OCI-LY1 (cell line): ENCODE results near the gene HLA-DQA1.

Experiments
- CTCF ChIP-seq: fragments of 200-600 bp; sonication (generic), shearing (Covaris generic); IDR thresholded peaks from 2 replicates; pipeline ENCODE4 v1.5.1; 2017; ENCODE audit warnings: mild to moderate bottlenecking, antibody characterized with exemption, low read length, moderate library complexity, mixed read lengths
- EZH2 ChIP-seq: fragments of 200-600 bp; sonication (generic), shearing (Covaris generic); IDR thresholded peaks from 2 replicates; pipeline ENCODE4 v1.8.0; 2017; ENCODE audit warnings: borderline replicate concordance, mixed run types, mild to moderate bottlenecking, antibody characterized with exemption, low read length, moderate library complexity, mixed read lengths

- TF ChIP-seq CTCF (no peak), EZH2 (no peak)
Observed at GRCh38 chr6:32615885-32616532, 21.2 kb upstream of the HLA-DQA1 start.
